Thoracic aorta (tissue), 2 donors: ENCODE results near the gene TERF2IP. TPM values are rescaled to one million over a fixed set of nuclear protein-coding genes. Genes with fewer than 3 reads are reported as not detected.

Experiments used
- ATAC-seq: fragments of 150-250 bp; one replicate; pipeline ENCODE4 v1.8.0; 2017; ENCODE audit warnings: low read depth; ENCODE audit not compliant: insufficient number of reproducible peaks, low FRiP score
- DNase-seq: peaks from one replicate; pipeline ENCODE4 v3.0.0-alpha.2; 2020; ENCODE audit warnings: low spot score
- H3K27ac ChIP-seq, 2 donors: fragments of 200-600 bp; sonication (generic); 1 replicate in 1 of 2; 2 replicates in 1 of 2; pipeline ENCODE4 v1.5.1; 2016; ENCODE audit warnings: mild to moderate bottlenecking in 2 of 2, moderate library complexity in 2 of 2
- H3K27me3 ChIP-seq: fragments of 200-600 bp; sonication (generic); replicated peaks from 2 replicates; pipeline ENCODE4 v1.6.0; 2016; ENCODE audit warnings: mild to moderate bottlenecking; ENCODE audit not compliant: insufficient read depth
- H3K36me3 ChIP-seq: fragments of 200-600 bp; sonication (generic); one replicate; pipeline ENCODE4 v1.5.1; 2016
- H3K4me1 ChIP-seq, 2 donors: fragments of 200-600 bp; sonication (generic); 1 replicate in 1 of 2; 2 replicates in 1 of 2; pipeline versions ENCODE4 v1.5.1 to v1.6.0; 2016; ENCODE audit warnings: low read depth in 2 of 2, mild to moderate bottlenecking in 1 of 2; ENCODE audit not compliant: control insufficient read depth in 1 of 2
- H3K4me3 ChIP-seq: fragments of 200-600 bp; sonication (generic); 2 replicates; pipeline ENCODE4 v1.5.1; 2016; ENCODE audit warnings: mild to moderate bottlenecking
- H3K9me3 ChIP-seq: fragments of 200-600 bp; sonication (generic); 2 replicates; pipeline ENCODE4 v1.5.1; 2016
- total RNA-seq, 2 donors: library from RNA; depleted of rRNA; stranded (reverse); fragments of >200 nt; gene quantifications; one replicate each; pipeline versions ENCODE4 v1.1.0 to v1.2.3, GENCODE V29; 2016
- TF ChIP-seq, protein P1 (sequence below): fragments of 200-600 bp; sonication (generic); IDR thresholded peaks from one replicate; pipeline ENCODE4 v1.5.1; 2019; ENCODE audit warnings: antibody characterized with exemption

The TERF2IP gene
- total RNA-seq, 2 donors from 2014 or later: 78.3 to 83.8 TPM

DNA sequence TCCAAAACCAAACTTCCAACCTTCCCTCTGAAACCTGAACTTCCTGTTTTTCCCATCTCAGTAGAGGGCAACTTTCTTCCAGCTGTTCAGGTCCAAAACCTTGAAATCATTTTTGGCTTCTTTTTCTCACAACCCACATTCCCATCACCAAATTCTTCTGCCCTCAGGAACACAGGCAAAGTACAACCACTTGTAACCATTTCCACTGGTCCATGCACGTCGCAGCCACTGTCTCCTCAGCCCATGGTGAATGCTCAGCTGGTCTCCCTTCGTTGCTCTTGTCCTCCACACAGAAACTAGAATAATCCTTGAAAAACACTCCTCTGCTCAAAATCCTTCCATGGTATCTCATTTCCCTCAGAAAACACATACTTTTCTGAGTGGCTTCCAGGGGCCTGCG lies 20.8 kb upstream of the TERF2IP start:
- TF ChIP-seq, protein P1, sequence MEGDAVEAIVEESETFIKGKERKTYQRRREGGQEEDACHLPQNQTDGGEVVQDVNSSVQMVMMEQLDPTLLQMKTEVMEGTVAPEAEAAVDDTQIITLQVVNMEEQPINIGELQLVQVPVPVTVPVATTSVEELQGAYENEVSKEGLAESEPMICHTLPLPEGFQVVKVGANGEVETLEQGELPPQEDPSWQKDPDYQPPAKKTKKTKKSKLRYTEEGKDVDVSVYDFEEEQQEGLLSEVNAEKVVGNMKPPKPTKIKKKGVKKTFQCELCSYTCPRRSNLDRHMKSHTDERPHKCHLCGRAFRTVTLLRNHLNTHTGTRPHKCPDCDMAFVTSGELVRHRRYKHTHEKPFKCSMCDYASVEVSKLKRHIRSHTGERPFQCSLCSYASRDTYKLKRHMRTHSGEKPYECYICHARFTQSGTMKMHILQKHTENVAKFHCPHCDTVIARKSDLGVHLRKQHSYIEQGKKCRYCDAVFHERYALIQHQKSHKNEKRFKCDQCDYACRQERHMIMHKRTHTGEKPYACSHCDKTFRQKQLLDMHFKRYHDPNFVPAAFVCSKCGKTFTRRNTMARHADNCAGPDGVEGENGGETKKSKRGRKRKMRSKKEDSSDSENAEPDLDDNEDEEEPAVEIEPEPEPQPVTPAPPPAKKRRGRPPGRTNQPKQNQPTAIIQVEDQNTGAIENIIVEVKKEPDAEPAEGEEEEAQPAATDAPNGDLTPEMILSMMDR: no peak
- H3K27me3 ChIP-seq: no peaks in the 10 kb centered on the region
- H3K4me1 ChIP-seq: peaks cover 5 to 9% of the 10 kb centered on the region in 2 donors
- H3K27ac ChIP-seq: no peak overlapping the region
- ATAC-seq (no peak), DNase-seq (no peak)
- H3K36me3 ChIP-seq: peaks cover 48% of the 10 kb centered on the region
- no peaks in the 10 kb centered on the region for H3K9me3 ChIP-seq
- no peak overlapping the region for H3K4me3 ChIP-seq

DNA sequence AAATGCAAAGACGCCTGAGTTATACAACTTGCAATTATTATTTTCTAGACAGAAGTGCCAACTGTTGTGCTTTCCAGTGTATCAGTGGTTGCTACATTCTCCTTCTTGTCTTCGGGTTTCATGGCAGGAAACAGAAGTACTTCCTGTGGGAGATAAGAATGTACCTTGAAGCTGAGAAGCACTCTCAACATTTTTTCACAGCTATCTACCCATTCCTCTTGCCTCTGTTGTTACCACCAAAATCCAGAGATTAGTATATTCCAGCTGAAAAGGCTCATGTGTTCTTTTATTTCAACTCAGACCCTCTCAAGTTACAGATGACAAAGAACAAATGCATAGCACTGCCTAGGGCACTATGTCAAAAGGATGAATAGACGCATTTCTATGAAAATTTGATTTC lies 19.7 kb upstream of the TERF2IP start:
- H3K9me3 ChIP-seq: no peaks in the 10 kb centered on the region
- H3K4me3 ChIP-seq: no peak overlapping the region
- no peaks in the 10 kb centered on the region for H3K27me3 ChIP-seq
- H3K4me1 ChIP-seq: no peaks in the 10 kb centered on the region
- no peak for DNase-seq
- H3K27ac ChIP-seq: no peak overlapping the region
- ATAC-seq: no peak
- H3K36me3 ChIP-seq: peaks cover 59% of the 10 kb centered on the region
- TF ChIP-seq, protein P1: no peak

DNA sequence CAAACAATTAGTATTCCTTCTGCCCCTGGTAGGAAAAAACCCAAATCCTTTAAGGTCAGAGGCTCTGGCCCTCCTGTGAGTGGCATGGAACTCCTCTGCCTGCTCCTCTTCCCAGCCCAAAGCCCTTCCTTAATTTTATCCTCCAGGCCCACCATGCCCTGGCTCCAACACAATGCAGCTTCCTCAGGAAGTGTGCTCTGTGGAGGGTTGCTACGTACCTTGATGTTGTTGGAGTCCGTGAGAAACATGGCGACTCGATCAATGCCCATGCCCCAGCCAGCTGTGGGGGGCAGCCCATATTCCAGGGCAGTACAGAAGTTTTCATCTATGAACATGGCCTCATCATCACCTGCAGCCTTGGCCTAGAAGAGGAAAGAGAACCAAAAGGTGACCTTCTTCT lies 19.2 kb upstream of the TERF2IP start:
- Histone ChIP-seq H3K27me3 (no peaks in the 10 kb centered on the region), H3K9me3 (no peaks in the 10 kb centered on the region), H3K27ac (no peak overlapping the region), H3K4me1 (no peaks in the 10 kb centered on the region), H3K4me3 (no peak overlapping the region), H3K36me3 (peaks cover 63% of the 10 kb centered on the region)
- TF ChIP-seq, protein P1: no peak
- ATAC-seq (no peak), DNase-seq (no peak)

DNA sequence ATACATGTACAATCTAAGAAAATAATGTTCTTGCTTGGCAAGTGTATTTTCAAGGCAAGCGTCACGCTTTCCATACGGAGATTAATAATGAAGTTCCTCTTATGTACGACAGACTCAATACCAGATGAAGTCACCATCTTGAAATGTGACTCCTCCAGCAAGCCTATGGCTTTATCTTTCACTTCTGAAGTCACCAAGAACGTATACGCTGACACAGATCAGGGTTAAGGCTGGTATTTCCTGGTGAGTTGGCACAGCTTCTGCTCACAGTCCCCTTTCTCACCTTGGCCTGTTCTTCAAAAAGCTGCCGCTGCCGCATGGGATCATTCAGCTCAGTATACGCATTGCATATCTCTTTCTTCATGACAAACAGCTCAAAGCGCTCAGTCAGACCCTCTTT lies 18.4 kb upstream of the TERF2IP start:
- DNase-seq: no peak
- Histone ChIP-seq H3K9me3 (no peaks in the 10 kb centered on the region), H3K27ac (no peak overlapping the region), H3K4me3 (no peak overlapping the region), H3K27me3 (no peaks in the 10 kb centered on the region), H3K4me1 (no peaks in the 10 kb centered on the region), H3K36me3 (peaks cover 70% of the 10 kb centered on the region)
- TF ChIP-seq, protein P1: no peak
- no peak for ATAC-seq

DNA sequence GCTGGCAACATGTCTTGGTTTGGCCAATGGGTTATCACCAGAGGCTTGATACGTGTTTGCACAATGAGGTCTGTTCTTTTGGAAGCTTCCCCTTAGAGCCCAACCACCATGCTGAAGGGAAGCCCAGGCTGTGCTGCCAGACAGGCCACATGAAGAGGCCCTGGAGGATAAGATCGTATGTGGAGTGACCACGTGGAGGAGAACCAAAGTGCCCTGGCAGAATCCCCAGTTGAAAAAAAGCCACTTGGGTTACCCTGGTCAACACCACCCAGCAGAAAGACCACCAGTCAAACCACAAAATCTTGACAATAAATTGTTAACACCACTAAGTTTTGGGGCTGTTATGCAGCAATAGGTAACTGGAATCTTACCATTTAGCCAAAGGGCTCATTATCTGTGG lies 17.5 kb upstream of the TERF2IP start:
- peaks cover 80% of the 10 kb centered on the region for H3K36me3 ChIP-seq
- ATAC-seq: no peak
- TF ChIP-seq, protein P1: no peak

More for the DNA sequence above, 17.5 kb upstream of the TERF2IP start:
- DNase-seq: no peak
- H3K4me1 ChIP-seq: no peaks in the 10 kb centered on the region
- H3K27ac ChIP-seq: no peak overlapping the region
- H3K4me3 ChIP-seq: no peak overlapping the region
- H3K9me3 ChIP-seq: no peaks in the 10 kb centered on the region
- no peaks in the 10 kb centered on the region for H3K27me3 ChIP-seq
